IMR-90 (cell line): ENCODE measurements around the gene PAX8. TPM values are rescaled to one million over a fixed set of nuclear protein-coding genes. Genes with fewer than 3 reads are reported as not detected.

Experiments
- ATAC-seq: fragments of 200-7000 bp; cut with Tn5 transposase; 2 replicates; pipeline ENCODE4 v1.9.1; 2020; ENCODE audit warnings: low read depth, mild to moderate bottlenecking, moderate library complexity
- BruUV-seq: library from RNA; stranded (reverse); fragments of 400-500 nt; replicated peaks from 2 replicates; lab custom pipeline; 2021; lab: Mats Ljungman, UMichigan
- CTCF ChIA-PET: fragments of 300-600 bp; formaldehyde crosslinking; extraction: SDS; loops from one replicate; lab custom pipeline; 2021; ENCODE audit warnings: antibody characterized with exemption; lab: Yijun Ruan, JAX
- POLR2A ChIA-PET: fragments of 300-600 bp; sonication (Branson Sonifier 250); formaldehyde crosslinking; loops from one replicate; lab custom pipeline; 2022; ENCODE audit warnings: antibody characterized with exemption; ENCODE audit not compliant: unreplicated experiment; lab: Charles Lee
- DNase-seq: peaks from one replicate; pipeline ENCODE4 v3.0.0; 2013
- H2AFZ ChIP-seq: replicated peaks from 2 replicates; pipeline ENCODE3; 2013; ENCODE audit warnings: low read length, mild to moderate bottlenecking; ENCODE audit not compliant: poor library complexity
- H2AK5ac ChIP-seq: 2 replicates; pipeline ENCODE4 v1.6.1; 2013; ENCODE audit warnings: low read depth, low read length, inconsistent platforms
- H2AK9ac ChIP-seq: replicated peaks from 2 replicates; pipeline ENCODE3; 2013; ENCODE audit warnings: mild to moderate bottlenecking, low read depth, low read length, moderate library complexity; ENCODE audit not compliant: poor library complexity
- H2BK120ac ChIP-seq: 2 replicates; pipeline ENCODE4 v1.6.1; 2013; ENCODE audit warnings: low read depth, low read length, inconsistent platforms
- H2BK15ac ChIP-seq: 3 replicates; pipeline ENCODE4 v1.6.1; 2013; ENCODE audit warnings: low read depth, low read length, inconsistent platforms
- H2BK20ac ChIP-seq: 2 replicates; pipeline ENCODE4 v1.6.1; 2013; ENCODE audit warnings: low read depth, mild to moderate bottlenecking, inconsistent platforms, low read length, moderate library complexity
- H2BK5ac ChIP-seq: 2 replicates; pipeline ENCODE4 v1.6.1; 2013; ENCODE audit warnings: mild to moderate bottlenecking, low read depth, low read length, inconsistent platforms; ENCODE audit not compliant: poor library complexity, severe bottlenecking
- H3K14ac ChIP-seq: replicated peaks from 2 replicates; pipeline ENCODE4 v1.6.1; 2013; ENCODE audit warnings: low read depth, low read length, inconsistent platforms
- H3K18ac ChIP-seq: 2 replicates; pipeline ENCODE4 v1.6.1; 2013; ENCODE audit warnings: low read depth, low read length, control low read depth
- H3K23ac ChIP-seq: 2 replicates; pipeline ENCODE4 v1.6.1; 2013; ENCODE audit warnings: low read depth, low read length, inconsistent platforms
- H3K27ac ChIP-seq: 2 replicates; pipeline ENCODE4 v1.5.1; 2013; ENCODE audit warnings: mild to moderate bottlenecking, control low read depth, low read length; ENCODE audit not compliant: insufficient read depth
- H3K27me3 ChIP-seq: 2 replicates; pipeline ENCODE4 v1.6.1; 2013; ENCODE audit warnings: low read length; ENCODE audit not compliant: control insufficient read depth, insufficient read depth
- H3K36me3 ChIP-seq: 2 replicates; pipeline ENCODE4 v1.6.1; 2013; ENCODE audit warnings: low read length, mixed read lengths; ENCODE audit not compliant: control insufficient read depth, insufficient read depth
- H3K4ac ChIP-seq: 2 replicates; pipeline ENCODE4 v1.6.1; 2013; ENCODE audit warnings: low read depth, low read length, inconsistent platforms
- H3K4me1 ChIP-seq: 2 replicates; pipeline ENCODE4 v1.6.1; 2013; ENCODE audit warnings: low read length, mixed read lengths; ENCODE audit not compliant: control insufficient read depth, insufficient read depth
- H3K4me2 ChIP-seq: 2 replicates; pipeline ENCODE4 v1.6.1; 2013; ENCODE audit warnings: low read depth, mild to moderate bottlenecking, control low read depth, low read length, moderate library complexity
- H3K4me3 ChIP-seq: 2 replicates; pipeline ENCODE4 v1.5.1; 2013; ENCODE audit warnings: low read depth, mild to moderate bottlenecking, control low read depth, low read length, moderate library complexity; ENCODE audit not compliant: insufficient read depth
- H3K56ac ChIP-seq: 2 replicates; pipeline ENCODE4 v1.6.1; 2013; ENCODE audit warnings: low read length, inconsistent platforms; ENCODE audit not compliant: insufficient read depth; ENCODE audit errors: extremely low read depth
- H3K79me1 ChIP-seq, 2 experiments: 2 replicates each; pipeline ENCODE4 v1.6.1; 2013; ENCODE audit warnings: low read length in 2 of 2, inconsistent platforms in 1 of 2, low read depth in 1 of 2
- H3K9ac ChIP-seq: 2 replicates; pipeline ENCODE4 v1.6.1; 2013; ENCODE audit warnings: low read depth, low read length, control low read depth
- H3K9me1 ChIP-seq: 2 replicates; pipeline ENCODE4 v1.6.1; 2013; ENCODE audit warnings: low read length, inconsistent platforms; ENCODE audit not compliant: insufficient read depth
- H3K9me3 ChIP-seq: 2 replicates; pipeline ENCODE4 v1.6.1; 2013; ENCODE audit warnings: low read length; ENCODE audit not compliant: control insufficient read depth, insufficient read depth
- H4K20me1 ChIP-seq: 2 replicates; pipeline ENCODE4 v1.6.1; 2013; ENCODE audit warnings: low read length, inconsistent platforms; ENCODE audit not compliant: insufficient read depth
- H4K5ac ChIP-seq: 2 replicates; pipeline ENCODE4 v1.6.1; 2013; ENCODE audit warnings: mild to moderate bottlenecking, low read depth, low read length, control low read depth
- H4K8ac ChIP-seq, 2 experiments: 2 replicates each; pipeline ENCODE4 v1.6.1; 2013; ENCODE audit warnings: low read depth in 2 of 2, low read length in 2 of 2, control low read depth in 1 of 2, inconsistent platforms in 1 of 2
- H4K91ac ChIP-seq: 2 replicates; pipeline ENCODE4 v1.6.1; 2013; ENCODE audit warnings: low read depth, low read length, inconsistent platforms; ENCODE audit not compliant: insufficient read depth
- BHLHE40 ChIP-seq: fragments of 150-350 bp; IDR thresholded peaks from 2 replicates; pipeline ENCODE4 v1.6.1; 2016; ENCODE audit warnings: mild to moderate bottlenecking, low read depth, low read length
- CEBPB ChIP-seq: IDR thresholded peaks from 2 replicates; pipeline ENCODE4 v1.6.1; 2012; ENCODE audit warnings: low read depth, low read length, improper control_type of control experiment
- FOS ChIP-seq: fragments of 150-350 bp; IDR thresholded peaks from 2 replicates; pipeline ENCODE4 v1.6.1; 2016; ENCODE audit warnings: low read depth, low read length
- MAFK ChIP-seq: IDR thresholded peaks from 2 replicates; pipeline ENCODE4 v1.6.1; 2012; ENCODE audit warnings: low read depth, low read length, improper control_type of control experiment
- MAZ ChIP-seq: IDR thresholded peaks from 2 replicates; pipeline ENCODE4 v1.6.1; 2012; ENCODE audit warnings: low read depth, mild to moderate bottlenecking, low read length, improper control_type of control experiment, moderate library complexity, borderline replicate concordance
- MXI1 ChIP-seq: IDR thresholded peaks from 2 replicates; pipeline ENCODE4 v1.6.1; 2012; ENCODE audit warnings: low read depth, mild to moderate bottlenecking, low read length, moderate library complexity, borderline replicate concordance
- RAD21 ChIP-seq: IDR thresholded peaks from 2 replicates; pipeline ENCODE4 v1.6.1; 2012; ENCODE audit warnings: low read length, improper control_type of control experiment
- RCOR1 ChIP-seq: IDR thresholded peaks from 2 replicates; pipeline ENCODE4 v1.6.1; 2012; ENCODE audit warnings: mild to moderate bottlenecking, low read length, improper control_type of control experiment; ENCODE audit not compliant: insufficient replicate concordance
- RFX5 ChIP-seq: IDR thresholded peaks from 2 replicates; pipeline ENCODE4 v1.8.0; 2012; ENCODE audit warnings: low read depth, mild to moderate bottlenecking, low read length, moderate library complexity
- SMC3 ChIP-seq: fragments of 150-350 bp; IDR thresholded peaks from 2 replicates; pipeline ENCODE4 v1.6.1; 2016; ENCODE audit warnings: low read depth, mild to moderate bottlenecking, antibody characterized with exemption, low read length, moderate library complexity
- WGBS, 2 experiments: methylation state at CpG; one replicate each; pipeline versions ENCODE4 v1.1.5 to v1.1.7; 2013; ENCODE audit warnings: missing lambda C conversion rate in 2 of 2; ENCODE audit not compliant: insufficient read length in 1 of 2; ENCODE audit errors: extremely low coverage in 2 of 2; 5-methylcytosine and 5-hydroxymethylcytosine counted together
- dilution Hi-C: fragments of 300-500 bp; cut with HindIII; formaldehyde crosslinking; loops from one replicate; pipeline ENCODE4 v1.14.3; 2018; ENCODE audit warnings: low sequenced_read_pairs; ENCODE audit not compliant: unreplicated experiment
- in situ Hi-C: fragments of 300-500 bp; cut with MboI; formaldehyde crosslinking; loops from 3 replicates; pipeline ENCODE4 v1.14.3; 2019; ENCODE audit warnings: low sequenced_read_pairs, inconsistent platforms, mixed read lengths
- intact Hi-C: fragments of 100-400 bp; cut with micrococcal nuclease; formaldehyde crosslinking; loops from 2 replicates; pipeline ENCODE4 v1.10.0; 2022
- polyA plus RNA-seq, 3 experiments: library from polyadenylated mRNA; depleted of rRNA; stranded (reverse); fragments of >200 nt; gene quantifications; 2 replicates each; pipeline ENCODE4 v1.2.3, GENCODE V29; 2012; ENCODE audit warnings: low replicate concordance in 1 of 3
- total RNA-seq: library from RNA; depleted of rRNA; stranded (reverse); fragments of >200 nt; gene quantifications from 2 replicates; pipeline ENCODE4 v1.2.3, GENCODE V29; 2012
- TF ChIP-seq, protein P1 (sequence below): conservative IDR thresholded peaks from 2 replicates; pipeline ENCODE4 v1.5.1; 2012; ENCODE audit warnings: mild to moderate bottlenecking, low read depth, low read length, improper control_type of control experiment

The PAX8 gene
- total and polyA plus RNA-seq, 2 of the 4 experiments (the other 2 are of a cell fraction), result 0.18 to 1.5 TPM

GRCh38 chr2:113200736-113201490, 77.8 kb downstream of the PAX8 start:
- Histone ChIP-seq H3K9ac (no peak overlapping the region), H2AFZ (peak overlapping the region; percentile 44), H3K4me1 (no peaks in the 10 kb centered on the region), H3K4me3 (no peak overlapping the region), H3K18ac (no peak overlapping the region), H3K14ac (no peak overlapping the region), H2BK120ac (no peak overlapping the region), H3K56ac (no peak overlapping the region), H3K27ac (no peak overlapping the region), H2BK15ac (no peak overlapping the region), H2BK5ac (no peak overlapping the region), H2AK5ac (no peak overlapping the region), H4K8ac (no peak overlapping the region), H3K4ac (no peak overlapping the region), H2AK9ac (peak overlapping the region; percentile 66), H3K4me2 (no peak overlapping the region), H3K79me1 (no peaks in the 10 kb centered on the region), H3K27me3 (peaks cover 17% of the 10 kb centered on the region; the same call in 1 of the 2 replicates), H4K91ac (no peak overlapping the region), H2BK20ac (no peak overlapping the region), H4K20me1 (no peaks in the 10 kb centered on the region), H3K36me3 (no peaks in the 10 kb centered on the region), H4K5ac (no peak overlapping the region), H3K9me1 (no peaks in the 10 kb centered on the region), H3K23ac (no peak overlapping the region), H3K9me3 (no peaks in the 10 kb centered on the region)
- dilution Hi-C loops, result no loop called here
- no TSS peak for BruUV-seq
- ChIA-PET CTCF (no interaction called here), POLR2A (no interaction called here)
- no peak for ATAC-seq
- DNase-seq, result no peak
- intact Hi-C loops, result loop anchor here (5.0 kb wide), 1 partner anchor 191 kb away; no protein-coding TSS in a partner anchor
- TF ChIP-seq RAD21 (no peak), SMC3 (no peak), MAFK (no peak), BHLHE40 (no peak), FOS (no peak), MAZ (no peak), RCOR1 (no peak), MXI1 (no peak), CEBPB (no peak), RFX5 (no peak)
- TF ChIP-seq, protein P1, sequence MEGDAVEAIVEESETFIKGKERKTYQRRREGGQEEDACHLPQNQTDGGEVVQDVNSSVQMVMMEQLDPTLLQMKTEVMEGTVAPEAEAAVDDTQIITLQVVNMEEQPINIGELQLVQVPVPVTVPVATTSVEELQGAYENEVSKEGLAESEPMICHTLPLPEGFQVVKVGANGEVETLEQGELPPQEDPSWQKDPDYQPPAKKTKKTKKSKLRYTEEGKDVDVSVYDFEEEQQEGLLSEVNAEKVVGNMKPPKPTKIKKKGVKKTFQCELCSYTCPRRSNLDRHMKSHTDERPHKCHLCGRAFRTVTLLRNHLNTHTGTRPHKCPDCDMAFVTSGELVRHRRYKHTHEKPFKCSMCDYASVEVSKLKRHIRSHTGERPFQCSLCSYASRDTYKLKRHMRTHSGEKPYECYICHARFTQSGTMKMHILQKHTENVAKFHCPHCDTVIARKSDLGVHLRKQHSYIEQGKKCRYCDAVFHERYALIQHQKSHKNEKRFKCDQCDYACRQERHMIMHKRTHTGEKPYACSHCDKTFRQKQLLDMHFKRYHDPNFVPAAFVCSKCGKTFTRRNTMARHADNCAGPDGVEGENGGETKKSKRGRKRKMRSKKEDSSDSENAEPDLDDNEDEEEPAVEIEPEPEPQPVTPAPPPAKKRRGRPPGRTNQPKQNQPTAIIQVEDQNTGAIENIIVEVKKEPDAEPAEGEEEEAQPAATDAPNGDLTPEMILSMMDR, result no peak
- WGBS, 2 experiments, result 98% methylated on average over 8 of the region's 17 CpGs; no CpG with 5 or more reads in 1 of the 2 experiments
- in situ Hi-C loops, result no loop called here
